Osteocyte (in vitro differentiated cells): ENCODE data around the gene KRTAP5-7. TPM values are rescaled to one million over a fixed set of nuclear protein-coding genes. Genes with fewer than 3 reads are reported as not detected.
"Not testable (repeated sequence)": the region's sequence is repeated elsewhere in the genome, so short reads cannot be mapped to it uniquely, and the experiment has no call there.

Experiments used
- DNase-seq: peaks from one replicate; pipeline ENCODE4 v3.0.0; 2021; ENCODE audit warnings: mixed read lengths; ENCODE audit not compliant: unreplicated experiment; ENCODE audit errors: extremely low spot score
- H3K27ac Mint-ChIP-seq: one replicate; pipeline ENCODE4 v1.8.0; 2021; ENCODE audit warnings: mild to moderate bottlenecking, mixed read lengths; ENCODE audit not compliant: unreplicated experiment
- H3K27me3 Mint-ChIP-seq: one replicate; pipeline ENCODE4 v1.8.0; 2021; ENCODE audit warnings: mixed read lengths; ENCODE audit not compliant: unreplicated experiment
- H3K36me3 Mint-ChIP-seq: one replicate; pipeline ENCODE4 v1.8.0; 2021; ENCODE audit warnings: mixed read lengths; ENCODE audit not compliant: unreplicated experiment
- H3K4me1 Mint-ChIP-seq: one replicate; pipeline ENCODE4 v1.8.0; 2021; ENCODE audit warnings: mixed read lengths; ENCODE audit not compliant: unreplicated experiment
- H3K4me3 Mint-ChIP-seq: one replicate; pipeline ENCODE4 v1.8.0; 2021; ENCODE audit warnings: mild to moderate bottlenecking, moderate library complexity, mixed read lengths; ENCODE audit not compliant: unreplicated experiment
- H3K9me3 Mint-ChIP-seq: one replicate; pipeline ENCODE4 v1.8.0; 2021; ENCODE audit warnings: mixed read lengths; ENCODE audit not compliant: unreplicated experiment
- CTCF ChIP-seq: fragments of 200-600 bp; sonication (generic); IDR thresholded peaks from 2 replicates; pipeline ENCODE4 v1.5.0; 2021; ENCODE audit warnings: antibody characterized with exemption, mild to moderate bottlenecking, moderate library complexity
- long read RNA-seq: library from polyadenylated mRNA; unstranded; transcript quantifications from one replicate; pipeline ENCODE4 v2.0.0, GENCODE V29; 2021
- total RNA-seq: library from RNA; stranded (reverse); gene quantifications from 2 replicates; pipeline ENCODE4 v1.2.1, GENCODE V29; 2021

Gene KRTAP5-7, protein sequence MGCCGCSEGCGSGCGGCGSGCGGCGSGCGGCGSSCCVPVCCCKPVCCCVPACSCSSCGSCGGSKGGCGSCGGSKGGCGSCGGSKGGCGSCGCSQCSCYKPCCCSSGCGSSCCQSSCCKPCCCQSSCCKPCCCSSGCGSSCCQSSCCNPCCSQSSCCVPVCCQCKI
- total RNA-seq = not detected in 2 replicates
- long read RNA-seq = 0 reads

DNA sequence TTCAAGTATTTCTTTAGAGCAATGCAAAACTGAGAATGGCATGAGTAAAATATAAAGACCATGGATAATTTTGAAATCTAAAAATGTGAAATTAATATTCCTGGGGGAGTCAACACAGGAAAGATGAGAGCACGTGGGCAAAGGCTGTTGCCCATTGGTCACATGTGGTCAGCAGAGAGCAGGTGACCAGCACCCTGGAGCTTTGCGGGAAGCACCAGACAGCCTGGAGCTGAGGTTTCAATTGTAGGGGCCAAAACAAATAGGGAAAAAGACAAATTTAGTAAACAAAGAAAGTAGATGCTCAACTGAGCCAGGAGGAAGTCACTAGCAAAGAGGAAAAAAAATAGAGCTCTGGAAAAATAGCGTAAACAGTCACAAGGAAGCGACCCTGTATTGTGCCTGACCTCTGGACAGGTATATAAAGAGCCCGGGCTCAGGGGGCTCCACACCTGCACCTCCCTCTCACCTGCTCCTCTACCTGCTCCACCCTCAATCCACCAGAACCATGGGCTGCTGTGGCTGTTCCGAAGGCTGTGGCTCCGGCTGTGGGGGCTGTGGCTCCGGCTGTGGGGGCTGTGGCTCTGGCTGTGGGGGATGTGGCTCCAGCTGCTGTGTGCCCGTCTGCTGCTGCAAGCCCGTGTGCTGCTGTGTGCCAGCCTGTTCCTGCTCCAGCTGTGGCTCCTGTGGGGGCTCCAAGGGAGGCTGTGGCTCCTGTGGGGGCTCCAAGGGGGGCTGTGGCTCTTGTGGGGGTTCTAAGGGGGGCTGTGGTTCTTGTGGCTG, at the start of gene KRTAP5-7:
KRTAP5-7 (plus strand) TSS at position 472 of the 780 bp plus-strand sequence; CDS start at position 506, 34 bp downstream.
- peak; percentile 60 for DNase-seq
- not testable (repeated sequence) for H3K4me1 Mint-ChIP-seq, H3K27ac Mint-ChIP-seq, H3K36me3 Mint-ChIP-seq, H3K27me3 Mint-ChIP-seq, H3K9me3 Mint-ChIP-seq, H3K4me3 Mint-ChIP-seq

- Mint-ChIP-seq H3K36me3 (peaks cover 33% of the 10 kb centered on the region), H3K4me3 (no peak overlapping the region), H3K9me3 (no peaks in the 10 kb centered on the region), H3K27ac (no peak overlapping the region), H3K27me3 (no peaks in the 10 kb centered on the region), H3K4me1 (no peaks in the 10 kb centered on the region)
- no peak for TF ChIP-seq CTCF
- DNase-seq = no peak
Measured at GRCh38 chr11:71477641-71478527, 49.2 kb upstream of the KRTAP5-7 start.

DNA sequence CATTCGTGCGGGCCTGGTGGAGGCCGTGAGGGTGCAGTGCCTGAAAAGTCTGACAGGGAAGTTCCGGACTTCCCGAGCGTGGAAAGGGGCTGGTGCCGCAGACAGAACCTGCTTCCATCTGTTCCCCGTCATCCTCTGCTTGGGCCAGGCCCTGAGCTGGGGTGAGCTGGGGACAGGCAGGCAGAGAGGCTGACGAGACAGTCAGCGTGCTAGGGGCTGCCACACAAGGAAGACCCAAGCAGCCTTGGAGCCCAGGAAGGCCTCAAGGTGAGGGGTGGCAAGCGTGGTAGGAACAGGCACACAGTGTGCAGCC, 48.6 kb upstream of the KRTAP5-7 start:
- Mint-ChIP-seq H3K9me3 (no peaks in the 10 kb centered on the region), H3K27me3 (no peaks in the 10 kb centered on the region), H3K27ac (no peak overlapping the region), H3K36me3 (peaks cover 35% of the 10 kb centered on the region), H3K4me1 (no peaks in the 10 kb centered on the region), H3K4me3 (no peak overlapping the region)
- TF ChIP-seq CTCF = no peak
- no peak for DNase-seq

DNA sequence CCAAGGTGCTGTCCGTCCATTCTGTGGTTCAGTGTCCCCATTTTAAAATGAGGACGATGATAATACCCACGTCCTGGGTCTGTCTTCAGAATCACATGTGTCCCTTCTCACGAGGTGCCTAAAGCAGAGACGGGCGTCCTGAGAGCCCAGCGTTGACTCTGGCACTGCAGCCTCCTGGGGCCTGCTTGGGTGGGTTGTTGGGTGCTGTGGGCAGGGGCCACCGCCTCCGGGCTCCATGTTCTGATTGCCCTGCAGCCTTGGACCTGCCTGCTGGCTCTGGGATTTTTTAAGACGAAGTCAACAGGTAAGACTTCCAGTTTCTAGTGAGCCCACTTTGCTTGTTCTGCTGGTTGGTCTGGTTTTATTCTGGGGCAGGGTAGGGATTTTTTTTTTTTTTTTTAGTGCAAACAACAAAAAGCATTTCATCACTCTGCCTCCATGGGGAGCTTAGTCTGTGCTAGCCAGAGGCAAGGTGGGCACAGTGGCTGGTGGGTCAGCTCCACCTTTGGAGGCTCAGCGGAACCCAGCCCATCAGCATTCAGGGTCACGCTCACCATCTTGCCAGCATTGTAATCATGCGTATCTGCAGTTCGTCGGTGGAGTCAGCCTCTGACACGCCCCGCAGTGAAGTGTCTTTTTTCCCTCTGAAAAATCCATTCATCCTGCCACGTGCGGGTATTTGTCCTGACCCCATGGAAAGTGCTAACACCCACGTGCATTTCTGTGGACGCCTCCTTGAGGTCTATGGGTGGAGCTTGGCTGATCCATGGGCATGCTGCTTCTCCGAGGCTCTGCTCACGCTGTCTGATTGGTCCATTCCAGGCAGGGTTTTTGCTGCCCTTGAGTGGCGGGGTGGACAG, 45.7 kb upstream of the KRTAP5-7 start:
- DNase-seq = no peak
- no peaks in the 10 kb centered on the region for H3K9me3 Mint-ChIP-seq
- H3K4me1 Mint-ChIP-seq = no peaks in the 10 kb centered on the region
- H3K27ac Mint-ChIP-seq = no peak overlapping the region
- H3K36me3 Mint-ChIP-seq = peaks cover 54% of the 10 kb centered on the region
- H3K4me3 Mint-ChIP-seq = no peak overlapping the region
- no peaks in the 10 kb centered on the region for H3K27me3 Mint-ChIP-seq
- no peak for TF ChIP-seq CTCF

GRCh38 chr11:71482216-71482615, 44.9 kb upstream of the KRTAP5-7 start:
- no peaks in the 10 kb centered on the region for H3K9me3 Mint-ChIP-seq
- H3K27me3 Mint-ChIP-seq = no peaks in the 10 kb centered on the region
- H3K36me3 Mint-ChIP-seq = peaks cover 56% of the 10 kb centered on the region

More at GRCh38 chr11:71482216-71482615, 44.9 kb upstream of the KRTAP5-7 start:
- Mint-ChIP-seq H3K4me1 (peaks cover 3% of the 10 kb centered on the region), H3K27ac (no peak overlapping the region), H3K4me3 (no peak overlapping the region)
- no peak for TF ChIP-seq CTCF
- no peak for DNase-seq
